H9 (cell line): ENCODE data around the gene SETD6. TPM values are rescaled to one million over a fixed set of nuclear protein-coding genes. Genes with fewer than 3 reads are reported as not detected.

Experiments used
- DNase-seq: peaks from one replicate; pipeline ENCODE4 v3.0.0-alpha.2; 2017
- H2AFZ ChIP-seq: one replicate; pipeline ENCODE4 v1.6.1; 2013; ENCODE audit warnings: mild to moderate bottlenecking, low read length, control low read depth, moderate library complexity
- H2AK5ac ChIP-seq: 2 replicates; pipeline ENCODE4 v1.6.1; 2013; ENCODE audit warnings: low read length, control low read depth, mixed read lengths; ENCODE audit not compliant: insufficient read length
- H2BK120ac ChIP-seq: one replicate; pipeline ENCODE4 v1.6.1; 2013; ENCODE audit warnings: low read depth, mild to moderate bottlenecking, low read length, control low read depth, inconsistent platforms; ENCODE audit not compliant: poor library complexity, severe bottlenecking
- H2BK12ac ChIP-seq: 2 replicates; pipeline ENCODE4 v1.6.1; 2013; ENCODE audit warnings: low read length, control low read depth, mixed read lengths, low read depth; ENCODE audit not compliant: insufficient read length
- H2BK15ac ChIP-seq: 2 replicates; pipeline ENCODE4 v1.6.1; 2013; ENCODE audit warnings: low read depth, low read length, control low read depth
- H2BK20ac ChIP-seq: one replicate; pipeline ENCODE4 v1.6.1; 2013; ENCODE audit warnings: low read depth, mild to moderate bottlenecking, low read length, control low read depth, inconsistent platforms; ENCODE audit not compliant: poor library complexity, severe bottlenecking
- H2BK5ac ChIP-seq: 2 replicates; pipeline ENCODE4 v1.6.1; 2013; ENCODE audit warnings: low read length, control low read depth, mixed read lengths; ENCODE audit not compliant: insufficient read length
- H3K14ac ChIP-seq: 2 replicates; pipeline ENCODE4 v1.6.1; 2013; ENCODE audit warnings: low read length, control low read depth; ENCODE audit not compliant: insufficient read depth
- H3K18ac ChIP-seq: 2 replicates; pipeline ENCODE4 v1.6.1; 2013; ENCODE audit warnings: low read depth, mild to moderate bottlenecking, mixed read lengths, low read length, control low read depth; ENCODE audit not compliant: insufficient read length
- H3K23ac ChIP-seq: 2 replicates; pipeline ENCODE4 v1.6.1; 2013; ENCODE audit warnings: low read length, control low read depth, mixed read lengths, low read depth; ENCODE audit not compliant: insufficient read length
- H3K23me2 ChIP-seq: 2 replicates; pipeline ENCODE4 v1.6.1; 2013; ENCODE audit warnings: low read depth, mild to moderate bottlenecking, mixed read lengths, low read length, control low read depth; ENCODE audit not compliant: insufficient read length, poor library complexity, severe bottlenecking
- H3K27ac ChIP-seq: 2 replicates; pipeline ENCODE4 v1.5.1; 2013; ENCODE audit warnings: low read length, control low read depth, mixed read lengths, low read depth; ENCODE audit not compliant: insufficient read length
- H3K27me3 ChIP-seq: 2 replicates; pipeline ENCODE4 v1.6.1; 2013; ENCODE audit warnings: low read length, control low read depth, inconsistent platforms; ENCODE audit not compliant: insufficient read depth
- H3K4ac ChIP-seq: 2 replicates; pipeline ENCODE4 v1.6.1; 2013; ENCODE audit warnings: low read depth, mild to moderate bottlenecking, control low read depth, inconsistent platforms, low read length, moderate library complexity
- H3K4me1 ChIP-seq: 2 replicates; pipeline ENCODE4 v1.6.1; 2013; ENCODE audit warnings: low read length, control low read depth, inconsistent platforms; ENCODE audit not compliant: insufficient read depth
- H3K4me2 ChIP-seq: 2 replicates; pipeline ENCODE4 v1.6.1; 2013; ENCODE audit warnings: low read length, control low read depth, mixed read lengths; ENCODE audit not compliant: insufficient read length, insufficient read depth
- H3K56ac ChIP-seq: 2 replicates; pipeline ENCODE4 v1.6.1; 2013; ENCODE audit warnings: low read depth, mild to moderate bottlenecking, mixed read lengths, low read length, control low read depth; ENCODE audit not compliant: insufficient read length
- H3K79me1 ChIP-seq: 2 replicates; pipeline ENCODE4 v1.6.1; 2013; ENCODE audit warnings: low read depth, mild to moderate bottlenecking, moderate library complexity, low read length, control low read depth, inconsistent platforms; ENCODE audit not compliant: insufficient read depth, poor library complexity, severe bottlenecking
- H3K79me2 ChIP-seq: 2 replicates; pipeline ENCODE4 v1.6.1; 2013; ENCODE audit warnings: low read length, control low read depth, inconsistent platforms; ENCODE audit not compliant: insufficient read depth
- H3K9ac ChIP-seq: 2 replicates; pipeline ENCODE4 v1.6.1; 2013; ENCODE audit warnings: low read length, control low read depth, mixed read lengths; ENCODE audit not compliant: insufficient read length; ENCODE audit errors: extremely low read depth
- H3K9me3 ChIP-seq: one replicate; pipeline ENCODE4 v1.6.1; 2013; ENCODE audit warnings: low read depth, low read length, inconsistent platforms; ENCODE audit not compliant: control insufficient read depth
- H3T11ph ChIP-seq: one replicate; pipeline ENCODE4 v1.6.1; 2013; ENCODE audit warnings: mild to moderate bottlenecking, low read length, control low read depth, inconsistent platforms
- H4K20me1 ChIP-seq: one replicate; pipeline ENCODE4 v1.6.1; 2013; ENCODE audit not compliant: control insufficient read depth, insufficient read length, insufficient read depth
- H4K5ac ChIP-seq: 2 replicates; pipeline ENCODE4 v1.6.1; 2013; ENCODE audit warnings: low read depth, mild to moderate bottlenecking, mixed read lengths, low read length, control low read depth; ENCODE audit not compliant: insufficient read length
- H4K8ac ChIP-seq: replicated peaks from 2 replicates; pipeline ENCODE4 v1.6.1; 2013; ENCODE audit warnings: low read length, control low read depth, mixed read lengths, low read depth; ENCODE audit not compliant: insufficient read length
- H4K91ac ChIP-seq: 2 replicates; pipeline ENCODE4 v1.6.1; 2013; ENCODE audit warnings: low read depth, mild to moderate bottlenecking, moderate library complexity, mixed read lengths, low read length, control low read depth; ENCODE audit not compliant: insufficient read length
- H3K27ac Mint-ChIP-seq, 3 experiments: 2 replicates in 2 of 3; 3 replicates in 1 of 3; pipeline ENCODE4 v1.8.0; 2020 to 2021; ENCODE audit warnings: mixed read lengths in 3 of 3, mild to moderate bottlenecking in 1 of 3, moderate library complexity in 1 of 3
- H3K27me3 Mint-ChIP-seq: 2 replicates; pipeline ENCODE4 v1.8.0; 2021; ENCODE audit warnings: low read depth, mild to moderate bottlenecking, moderate library complexity, mixed read lengths
- H3K36me3 Mint-ChIP-seq, 3 experiments: 2 replicates in 2 of 3; 3 replicates in 1 of 3; pipeline ENCODE4 v1.8.0; 2020 to 2021; ENCODE audit warnings: low read depth in 3 of 3, mixed read lengths in 3 of 3; ENCODE audit not compliant: insufficient read depth in 1 of 3
- H3K4me1 Mint-ChIP-seq, 2 experiments: 2 replicates each; pipeline ENCODE4 v1.8.0; 2020; ENCODE audit warnings: mixed read lengths in 2 of 2
- H3K4me3 Mint-ChIP-seq, 2 experiments: 2 replicates in 1 of 2; 3 replicates in 1 of 2; pipeline ENCODE4 v1.8.0; 2020 to 2021; ENCODE audit warnings: mild to moderate bottlenecking in 2 of 2, mixed read lengths in 2 of 2, moderate library complexity in 1 of 2
- H3K9me3 Mint-ChIP-seq, 2 experiments: 2 replicates in 1 of 2; 3 replicates in 1 of 2; pipeline ENCODE4 v1.8.0; 2020; ENCODE audit warnings: mild to moderate bottlenecking in 2 of 2, mixed read lengths in 2 of 2, moderate library complexity in 1 of 2
- CTCF ChIP-seq: fragments of 200-600 bp; sonication (generic); conservative IDR thresholded peaks from 3 replicates; pipeline ENCODE4 v1.8.0; 2021; ENCODE audit warnings: antibody characterized with exemption, mild to moderate bottlenecking
- WGBS: extraction: QIAGEN DNeasy Blood & Tissue Kit; methylation state at CpG from one replicate; pipeline ENCODE4 v1.1.7; 2013; ENCODE audit warnings: missing lambda C conversion rate, low lambda C conversion rate, mixed read lengths; ENCODE audit not compliant: insufficient read length; ENCODE audit errors: extremely low coverage; 5-methylcytosine and 5-hydroxymethylcytosine counted together
- total RNA-seq: library from RNA; stranded (reverse); gene quantifications from 2 replicates; pipeline ENCODE4 v1.2.1, GENCODE V29; 2021

Gene SETD6
- total RNA-seq, 1 experiment from 2014 or later: 55.6 TPM

GRCh38 chr16:58481931-58482330, 33.4 kb upstream of the SETD6 start:
- no peak overlapping the region for H3K23ac ChIP-seq
- DNase-seq: no peak

More at GRCh38 chr16:58481931-58482330, 33.4 kb upstream of the SETD6 start:
- no peak overlapping the region for H4K91ac ChIP-seq
- no peak overlapping the region for H3K14ac ChIP-seq
- H2AFZ ChIP-seq: no peak overlapping the region
- H2BK5ac ChIP-seq: no peak overlapping the region
- no CpG with 5 or more reads among the region's 8 CpGs for WGBS
- H4K20me1 ChIP-seq: no peaks in the 10 kb centered on the region
- H3K4me3 Mint-ChIP-seq: no peak overlapping the region
- no peak overlapping the region for H3K4ac ChIP-seq
- H2AK5ac ChIP-seq: no peak overlapping the region
- H3K4me1 ChIP-seq: no peaks in the 10 kb centered on the region
- peaks cover 0 to 18% of the 10 kb centered on the region in 2 experiments; a peak in 3 of 4 replicates for H3K4me1 Mint-ChIP-seq
- H3K79me2 ChIP-seq: no peaks in the 10 kb centered on the region
- no peak overlapping the region for H2BK20ac ChIP-seq
- no peaks in the 10 kb centered on the region for H3K23me2 ChIP-seq
- H3K9ac ChIP-seq: no peak overlapping the region
- H3K18ac ChIP-seq: no peak overlapping the region
- H3K27ac ChIP-seq: no peak overlapping the region
- H3K27ac Mint-ChIP-seq: no peak overlapping the region; a peak in 1 of 7 replicates
- H3K79me1 ChIP-seq: no peaks in the 10 kb centered on the region
- H3K4me2 ChIP-seq: no peak overlapping the region
- no peak overlapping the region for H4K5ac ChIP-seq
- H3K56ac ChIP-seq: no peak overlapping the region
- no peaks in the 10 kb centered on the region for H3K36me3 Mint-ChIP-seq
- no peak overlapping the region for H4K8ac ChIP-seq
- no peak overlapping the region for H3T11ph ChIP-seq
- no peak overlapping the region for H2BK12ac ChIP-seq
- H3K9me3 Mint-ChIP-seq: no peaks in the 10 kb centered on the region
- H2BK120ac ChIP-seq: no peak overlapping the region
- H3K27me3 ChIP-seq: no peaks in the 10 kb centered on the region
- no peak overlapping the region for H2BK15ac ChIP-seq
- H3K27me3 Mint-ChIP-seq: peaks cover 7% of the 10 kb centered on the region
- TF ChIP-seq CTCF: no peak
- H3K9me3 ChIP-seq: no peaks in the 10 kb centered on the region
